Right lobe of liver (tissue), 6 donors: ENCODE results near the gene YARS1. TPM values are rescaled to one million over a fixed set of nuclear protein-coding genes. Genes with fewer than 3 reads are reported as not detected.

ENCODE experiments used
- ATAC-seq, 4 donors: fragments of 200-7000 bp; cut with Tn5 transposase; one replicate each; pipeline ENCODE4 v1.9.1; 2020; ENCODE audit warnings: mild to moderate bottlenecking in 4 of 4, moderate library complexity in 4 of 4
- DNase-seq, 3 donors: peaks; one replicate each; pipeline ENCODE4 v3.0.0-alpha.2; 2020
- H3K27ac ChIP-seq, 3 donors: fragments of 200-600 bp; one replicate each; pipeline ENCODE4 v1.8.0; 2022
- H3K27me3 ChIP-seq, 2 donors: fragments of 200-600 bp; one replicate each; pipeline ENCODE4 v1.8.0; 2022
- H3K36me3 ChIP-seq, 4 donors: fragments of 200-600 bp; sonication (generic) in 1 of 4; one replicate each; pipeline versions ENCODE4 v1.5.1 to v1.8.0; 2017 to 2022; ENCODE audit warnings: control low read depth in 1 of 4
- H3K4me1 ChIP-seq, 4 donors: fragments of 200-600 bp; sonication (generic) in 1 of 4; one replicate each; pipeline versions ENCODE4 v1.5.1 to v1.8.0; 2017 to 2022; ENCODE audit warnings: control low read depth in 1 of 4
- H3K4me3 ChIP-seq, 3 donors: fragments of 200-600 bp; one replicate each; pipeline ENCODE4 v1.8.0; 2022
- H3K9me3 ChIP-seq, 4 donors: fragments of 200-600 bp; sonication (generic) in 1 of 4; one replicate each; pipeline versions ENCODE4 v1.5.1 to v1.8.0; 2017 to 2022; ENCODE audit warnings: control low read depth in 1 of 4
- CTCF ChIP-seq, 4 donors: fragments of 200-600 bp in 3 of 4; fragments of 450-650 bp in 1 of 4; IDR thresholded peaks; one replicate each; pipeline versions ENCODE4 v1.5.1 to v1.8.0; 2016 to 2022; ENCODE audit warnings: antibody characterized with exemption in 4 of 4, mild to moderate bottlenecking in 2 of 4
- POLR2A ChIP-seq: fragments of 450-650 bp; IDR thresholded peaks from one replicate; pipeline ENCODE4 v1.6.1; 2017; ENCODE audit warnings: antibody characterized with exemption, mild to moderate bottlenecking
- WGBS: methylation state at CpG from one replicate; pipeline ENCODE4 v1.1.6; 2018; ENCODE audit warnings: low coverage, low lambda C conversion rate; ENCODE audit not compliant: insufficient coverage; ENCODE audit errors: missing lambda C conversion rate; 5-methylcytosine and 5-hydroxymethylcytosine counted together
- intact Hi-C, 2 donors: fragments of 100-400 bp; cut with DNase I; formaldehyde crosslinking; loops; one replicate each; pipeline versions ENCODE4 v1.11.2 to v1.14.1; 2022
- total RNA-seq, 6 experiments: library from RNA; depleted of rRNA in 2 of 6; stranded (reverse); fragments of >200 nt in 2 of 6; fragmentation: NEBNext Ultra II Directional in 3 of 6; extraction: Animal tissue kit (Norgen Biotek cat#: 25700) in 3 of 6; gene quantifications; one replicate each; pipeline versions ENCODE4 v1.1.0 to v1.2.4, GENCODE V29; 2016 to 2023
- donor health status: DM: no; HTN: yes; CAD: no.
- donor health status: DM: no; HTN: no; CAD: no.
- donor health status: DM: no; HTN: no; CAD: no.
- donor health status: DM: no; HTN: yes; CAD: no.
- donor health status: DM: no; HTN: yes; CAD: no.

The YARS1 gene
- total RNA-seq, 6 experiments from 2014 or later = 37.4 to 84.3 (median 53.5) TPM

DNA sequence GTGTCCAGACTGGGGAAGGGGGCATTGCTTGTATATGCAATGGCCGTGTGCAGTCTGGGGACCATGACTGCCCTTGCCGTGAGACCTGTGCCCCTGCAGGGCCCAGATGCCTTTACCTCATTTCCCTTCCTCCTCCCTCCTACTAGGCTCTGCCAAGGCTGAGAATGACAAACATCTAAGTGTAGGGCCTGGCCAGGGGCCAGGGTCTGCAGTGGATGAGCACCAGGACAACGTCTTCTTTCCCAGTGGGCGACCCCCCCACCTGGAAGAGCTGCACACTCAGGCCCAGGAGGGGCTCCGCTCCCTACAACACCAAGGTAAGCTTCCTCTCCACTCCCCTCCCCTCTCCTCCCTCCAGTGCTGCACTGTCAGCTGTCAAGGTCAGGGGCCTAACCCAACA, 49.5 kb downstream of the YARS1 start:
- no CpG with 5 or more reads among the region's 5 CpGs for WGBS
- Histone ChIP-seq H3K27ac (no peak overlapping the region), H3K27me3 (no peaks in the 10 kb centered on the region), H3K36me3 (peaks cover 0 to 8% (median 0%) of the 10 kb centered on the region in 4 donors), H3K4me1 (no peaks in the 10 kb centered on the region), H3K4me3 (no peak overlapping the region), H3K9me3 (no peaks in the 10 kb centered on the region)
- DNase-seq (no peak), ATAC-seq (no peak)
- TF ChIP-seq CTCF (IDR thresholded peaks at IDR 0.05) (no peak), POLR2A (no peak)
- intact Hi-C loops = no loop called here

DNA sequence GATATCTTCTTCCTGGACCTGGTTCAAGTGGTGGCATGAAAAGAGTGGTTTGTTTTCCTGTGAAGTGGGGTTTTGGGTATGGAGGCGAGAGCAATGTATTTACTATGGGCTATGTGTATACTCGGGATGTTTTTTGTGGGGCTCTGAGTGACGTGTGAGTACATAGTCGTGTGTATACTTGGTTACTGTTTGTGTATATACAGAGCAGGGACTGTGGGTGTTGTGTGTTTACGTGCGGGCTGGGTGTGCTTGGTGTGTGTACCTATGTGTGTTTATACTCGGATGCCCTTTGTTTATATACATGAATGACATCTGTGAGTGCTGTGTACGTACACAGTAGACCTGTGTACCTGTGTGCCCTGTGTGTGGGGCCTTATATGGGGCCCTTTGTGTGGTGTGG, 50.0 kb downstream of the YARS1 start:
- peaks cover 0 to 1% (median 0%) of the 10 kb centered on the region in 4 donors for H3K4me1 ChIP-seq
- WGBS = 40% methylated on average over 7 of the region's 8 CpGs
- H3K27ac ChIP-seq = no peak overlapping the region
- DNase-seq (no peak), ATAC-seq (no peak)
- intact Hi-C loops = no loop called here
- H3K27me3 ChIP-seq = no peaks in the 10 kb centered on the region
- TF ChIP-seq POLR2A = no peak
- TF ChIP-seq CTCF (IDR thresholded peaks at IDR 0.05) = no peak
- no peaks in the 10 kb centered on the region for H3K9me3 ChIP-seq
- no peak overlapping the region for H3K4me3 ChIP-seq
- peaks cover 0 to 8% (median 0%) of the 10 kb centered on the region in 4 donors for H3K36me3 ChIP-seq

DNA sequence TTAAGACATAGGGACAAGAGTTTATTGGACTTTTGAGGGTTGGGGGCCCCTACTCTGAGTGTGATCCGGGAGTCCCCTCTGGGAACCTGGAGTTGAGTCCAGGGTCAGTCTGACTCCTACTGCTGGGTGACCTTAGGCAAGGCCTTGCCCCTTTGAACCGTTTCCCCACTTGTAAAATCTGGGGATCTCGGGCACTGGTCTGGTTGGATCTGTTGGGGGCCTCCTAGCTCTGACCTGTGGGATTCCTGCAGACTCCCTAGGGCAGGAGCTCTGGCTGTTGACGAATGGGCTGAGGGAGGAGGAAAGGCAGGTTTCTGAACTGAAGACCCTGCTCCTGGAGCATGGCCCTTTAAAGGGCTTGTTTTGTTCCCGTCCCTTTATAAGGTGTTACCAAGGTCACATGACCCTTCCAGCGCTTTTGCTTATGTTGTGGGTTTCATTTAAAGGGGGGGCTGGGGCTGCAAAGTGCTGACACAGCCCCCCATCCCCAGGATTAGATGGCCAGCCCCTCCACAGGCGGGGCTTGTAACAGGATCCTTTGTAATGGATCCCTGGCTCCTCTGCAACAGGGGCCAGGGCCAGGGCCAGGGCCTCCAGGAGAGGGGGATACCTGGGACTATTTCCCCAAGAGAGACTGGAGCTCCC, 50.7 kb downstream of the YARS1 start:
- WGBS = no CpG with 5 or more reads among the region's 7 CpGs
- no peak overlapping the region for H3K27ac ChIP-seq
- intact Hi-C loops = no loop called here

DNA sequence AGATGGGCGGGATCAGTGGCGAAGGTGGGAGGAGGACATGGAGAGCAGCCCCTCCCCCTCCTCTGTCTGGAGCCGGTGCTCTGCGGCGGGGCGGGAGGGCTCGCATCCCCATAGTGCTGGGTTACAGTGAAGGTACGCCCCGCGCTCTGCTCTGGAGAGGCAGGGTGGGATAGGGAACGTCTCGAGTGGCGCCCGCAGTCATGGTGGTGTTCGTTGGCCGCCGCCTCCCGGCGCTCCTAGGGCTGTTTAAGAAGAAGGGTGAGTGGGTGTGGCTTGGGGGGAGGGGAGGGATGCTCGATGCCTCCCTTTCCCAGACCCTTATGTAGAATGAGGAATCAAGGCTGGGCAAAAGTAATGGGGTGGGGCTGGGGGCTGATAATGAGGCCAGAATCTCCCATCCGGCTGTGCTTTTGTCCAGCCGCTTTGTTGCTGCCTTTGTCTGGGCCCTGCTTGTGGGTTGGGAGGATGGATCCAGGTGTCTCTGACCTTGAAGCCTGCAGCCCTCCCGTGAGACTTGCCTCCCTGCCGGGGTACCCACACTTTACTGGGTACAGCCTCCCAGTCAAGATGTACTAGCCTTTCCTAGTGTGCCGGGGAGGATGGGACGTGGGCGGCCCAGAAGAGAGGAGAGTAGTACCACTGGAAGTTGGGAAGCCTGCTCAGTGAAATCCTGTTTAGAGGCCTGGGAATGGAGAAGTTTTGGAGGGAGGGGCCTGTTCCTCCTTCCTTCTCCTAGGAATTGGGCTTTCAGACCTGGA, 51.4 kb downstream of the YARS1 start:
- ATAC-seq = no peak
- Histone ChIP-seq H3K4me1 (peaks cover 0 to 14% (median 7%) of the 10 kb centered on the region in 4 donors), H3K27ac (no peak overlapping the region), H3K36me3 (peaks cover 0 to 8% (median 0%) of the 10 kb centered on the region in 4 donors), H3K27me3 (no peaks in the 10 kb centered on the region), H3K9me3 (no peaks in the 10 kb centered on the region), H3K4me3 (no peak overlapping the region)
- TF ChIP-seq CTCF (IDR thresholded peaks at IDR 0.05) (no peak), POLR2A (no peak)
- WGBS = 100% methylated on average over 3 of the region's 27 CpGs
- no peak for DNase-seq
- intact Hi-C loops = no loop called here

More for the DNA sequence above, 50.7 kb downstream of the YARS1 start:
- no peak for ATAC-seq
- no peak for DNase-seq
- TF ChIP-seq POLR2A (no peak), CTCF (IDR thresholded peaks at IDR 0.05) (no peak)
- Histone ChIP-seq H3K4me1 (peaks cover 0 to 7% (median 4%) of the 10 kb centered on the region in 4 donors), H3K9me3 (no peaks in the 10 kb centered on the region), H3K27me3 (no peaks in the 10 kb centered on the region), H3K4me3 (no peak overlapping the region), H3K36me3 (peaks cover 0 to 8% (median 0%) of the 10 kb centered on the region in 4 donors)
